HG03095 (cell line): ENCODE measurements around the gene COQ4.
"Not testable (repeated sequence)": the region's sequence is repeated elsewhere in the genome, so short reads cannot be mapped to it uniquely, and the experiment has no call there.

Experiments
- ATAC-seq: cut with Tn5 transposase; IDR thresholded peaks from one replicate; pipeline ENCODE4 v1.9.1; 2021; ENCODE audit warnings: moderate library complexity; ENCODE audit not compliant: unreplicated experiment

Gene COQ4

DNA sequence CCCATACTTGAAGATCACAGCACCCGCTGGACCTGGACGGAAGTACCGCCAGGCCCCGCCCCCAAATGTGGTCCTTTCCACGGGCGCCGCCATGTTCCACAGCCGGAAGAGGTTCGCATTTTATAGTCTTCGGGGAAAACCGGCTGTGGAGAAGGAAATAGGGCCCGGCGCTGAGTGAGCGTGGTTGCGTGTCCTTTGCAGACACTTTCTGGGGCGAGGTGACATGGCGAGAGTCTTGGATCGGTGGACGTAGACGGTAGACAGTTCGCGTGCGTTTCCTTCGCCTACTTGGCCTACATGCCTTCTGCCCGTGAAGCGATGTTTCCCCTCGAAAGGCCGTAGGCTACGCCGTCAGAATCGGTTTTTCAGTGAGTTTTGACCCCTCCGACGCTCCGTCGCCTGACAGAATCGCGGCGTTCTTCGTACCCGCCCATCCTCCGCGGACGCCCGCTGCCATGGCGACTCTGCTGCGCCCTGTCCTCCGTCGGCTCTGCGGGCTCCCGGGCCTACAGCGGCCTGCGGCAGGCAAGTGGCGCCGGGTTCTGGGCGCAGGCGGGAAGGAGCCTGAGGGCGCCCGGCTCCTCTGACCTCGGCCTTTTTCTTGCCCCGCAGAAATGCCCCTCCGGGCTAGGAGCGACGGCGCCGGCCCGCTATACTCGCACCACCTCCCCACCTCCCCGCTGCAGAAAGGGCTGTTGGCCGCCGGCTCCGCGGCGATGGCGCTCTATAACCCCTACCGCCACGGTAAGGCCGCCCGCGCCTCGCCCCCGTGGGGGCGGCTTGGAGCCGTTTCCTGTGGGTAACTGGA, at the start of gene COQ4, which contains the start of gene TRUB2:
COQ4 (plus strand) TSS at position 436 of the 808 bp plus-strand sequence; CDS start at position 456, 20 bp downstream.
TRUB2 (minus strand) TSS at position 44 of the 808 bp plus-strand sequence; CDS start at position 5, 39 bp downstream.
- peak; percentile 75 for ATAC-seq

DNA sequence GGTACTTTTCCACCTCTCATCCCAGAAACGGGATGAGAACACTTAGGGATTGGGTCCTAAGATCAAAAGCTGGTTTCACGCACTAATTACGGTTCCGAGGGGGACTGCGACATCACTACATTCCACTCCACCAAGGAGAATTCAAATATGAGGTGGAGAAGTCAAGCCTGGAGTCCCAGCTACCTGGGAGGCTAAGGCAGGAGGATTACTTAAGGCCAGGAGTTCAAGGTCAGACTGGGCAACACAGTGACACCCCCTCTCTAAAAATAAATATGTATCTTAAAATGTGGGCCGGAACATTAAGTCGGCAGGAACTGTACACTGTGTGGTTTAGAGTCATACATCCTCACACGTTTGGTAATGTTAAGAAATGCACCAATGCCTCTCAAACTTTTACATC, 48.4 kb upstream of the COQ4 start:
- ATAC-seq, result no peak

DNA sequence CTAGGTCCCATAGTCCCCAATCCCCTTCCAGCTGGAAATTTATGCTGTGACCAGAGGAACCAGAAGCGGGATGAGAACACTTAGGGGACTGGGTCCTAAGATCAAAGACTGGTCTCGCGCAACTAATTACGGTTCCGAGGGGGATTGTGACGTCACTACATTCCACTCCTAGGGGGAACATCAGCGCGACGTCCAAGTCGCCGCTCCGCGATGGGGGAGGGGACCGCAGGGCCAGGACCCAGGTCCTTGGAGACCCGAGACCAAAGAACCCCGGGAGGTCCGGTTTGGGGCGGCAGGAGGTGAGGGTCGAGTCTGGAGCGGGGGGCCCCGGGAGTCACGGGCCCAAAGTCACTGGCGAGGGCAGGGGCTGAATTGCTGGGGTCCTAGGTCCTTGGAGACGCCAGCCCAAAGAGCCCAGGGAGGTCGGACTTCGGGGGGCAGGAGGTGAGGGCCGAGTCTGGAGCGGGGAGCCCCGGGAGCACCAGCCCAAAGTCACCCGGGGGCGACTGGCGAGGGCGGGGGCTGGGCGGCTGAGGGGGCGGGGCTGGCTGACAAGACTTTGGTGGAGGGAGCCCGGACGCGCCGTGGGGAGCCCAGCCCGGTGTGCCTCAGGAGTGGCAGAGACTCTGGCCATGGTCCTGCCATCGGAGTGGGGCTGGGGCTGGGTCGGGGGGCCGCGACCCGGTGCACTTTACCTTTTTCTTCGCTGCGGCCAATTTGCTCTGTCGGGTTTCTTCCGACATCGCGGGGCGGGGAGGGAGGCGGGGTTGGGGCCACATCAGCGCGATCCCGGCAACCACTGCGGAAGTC, 47.2 kb upstream of the COQ4 start, which contains the start of gene GOLGA2:
GOLGA2 (minus strand) TSS at position 810 of the 810 bp plus-strand sequence; CDS start at position 779, 31 bp downstream.
- peak; percentile 36 for ATAC-seq

DNA sequence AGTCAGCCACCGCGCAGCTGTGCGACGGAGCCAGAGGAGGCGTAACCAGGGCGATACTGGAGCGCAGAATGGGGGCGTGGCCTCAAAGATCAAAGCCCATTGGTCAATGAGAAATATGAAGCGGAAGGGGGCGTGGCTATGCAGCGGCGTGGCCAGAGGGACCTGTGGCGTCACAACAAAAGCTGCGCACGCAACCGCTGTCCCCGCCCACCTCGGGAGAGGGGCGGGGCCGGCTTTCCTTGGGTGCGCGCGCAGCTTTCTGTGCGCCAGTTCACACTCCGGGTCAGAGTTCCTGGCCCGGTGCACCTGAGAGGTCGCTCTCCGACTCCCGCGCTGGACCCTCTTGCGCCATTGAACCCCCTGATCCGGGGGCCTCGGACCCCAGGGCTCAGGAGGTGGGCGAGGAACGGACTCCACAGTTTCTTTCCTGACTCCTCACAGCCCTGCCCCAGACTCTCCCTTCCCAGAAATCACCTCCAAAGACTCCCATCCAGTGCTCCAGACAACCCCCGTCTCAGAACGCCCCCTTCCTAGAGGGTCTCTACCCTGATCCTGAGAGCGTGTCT, 46.5 kb upstream of the COQ4 start, which contains the start of gene SWI5:
SWI5 (plus strand) TSS at position 269 of the 566 bp plus-strand sequence.
- ATAC-seq, result peak; percentile 88

DNA sequence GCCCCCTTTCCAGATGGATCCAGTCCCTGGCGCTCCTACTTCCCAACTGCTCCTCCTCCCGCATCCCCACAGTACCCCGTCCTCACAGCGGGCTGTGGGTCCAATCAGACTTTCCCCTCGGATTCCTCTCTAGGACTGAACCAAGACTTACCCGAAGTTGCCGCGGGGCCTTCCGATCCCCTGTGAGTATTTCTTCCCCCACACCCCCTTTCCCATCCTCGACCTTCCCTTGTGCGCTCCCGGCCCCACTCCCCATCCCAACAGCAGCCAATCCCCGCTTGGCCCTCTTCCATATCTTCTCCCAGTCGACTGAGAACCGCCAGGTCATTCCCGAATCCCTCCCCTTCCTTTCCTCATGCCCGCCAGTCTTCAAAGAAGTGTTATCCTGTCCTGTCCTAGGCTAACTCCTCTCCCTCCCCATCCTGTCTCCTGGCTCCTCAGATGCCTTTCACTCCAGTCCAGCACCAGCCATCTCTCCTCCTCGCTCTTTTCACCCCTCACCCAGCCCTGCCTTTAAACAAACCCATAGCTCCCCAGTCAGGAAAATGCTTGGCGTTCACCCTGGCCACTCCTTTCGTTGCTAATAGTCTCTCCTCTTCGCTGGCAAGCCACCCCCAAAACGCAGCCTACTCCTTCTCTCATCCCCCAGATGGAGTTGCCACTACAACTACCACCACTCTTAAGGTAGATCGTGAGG, 45.9 kb upstream of the COQ4 start:
- ATAC-seq, result no peak

DNA sequence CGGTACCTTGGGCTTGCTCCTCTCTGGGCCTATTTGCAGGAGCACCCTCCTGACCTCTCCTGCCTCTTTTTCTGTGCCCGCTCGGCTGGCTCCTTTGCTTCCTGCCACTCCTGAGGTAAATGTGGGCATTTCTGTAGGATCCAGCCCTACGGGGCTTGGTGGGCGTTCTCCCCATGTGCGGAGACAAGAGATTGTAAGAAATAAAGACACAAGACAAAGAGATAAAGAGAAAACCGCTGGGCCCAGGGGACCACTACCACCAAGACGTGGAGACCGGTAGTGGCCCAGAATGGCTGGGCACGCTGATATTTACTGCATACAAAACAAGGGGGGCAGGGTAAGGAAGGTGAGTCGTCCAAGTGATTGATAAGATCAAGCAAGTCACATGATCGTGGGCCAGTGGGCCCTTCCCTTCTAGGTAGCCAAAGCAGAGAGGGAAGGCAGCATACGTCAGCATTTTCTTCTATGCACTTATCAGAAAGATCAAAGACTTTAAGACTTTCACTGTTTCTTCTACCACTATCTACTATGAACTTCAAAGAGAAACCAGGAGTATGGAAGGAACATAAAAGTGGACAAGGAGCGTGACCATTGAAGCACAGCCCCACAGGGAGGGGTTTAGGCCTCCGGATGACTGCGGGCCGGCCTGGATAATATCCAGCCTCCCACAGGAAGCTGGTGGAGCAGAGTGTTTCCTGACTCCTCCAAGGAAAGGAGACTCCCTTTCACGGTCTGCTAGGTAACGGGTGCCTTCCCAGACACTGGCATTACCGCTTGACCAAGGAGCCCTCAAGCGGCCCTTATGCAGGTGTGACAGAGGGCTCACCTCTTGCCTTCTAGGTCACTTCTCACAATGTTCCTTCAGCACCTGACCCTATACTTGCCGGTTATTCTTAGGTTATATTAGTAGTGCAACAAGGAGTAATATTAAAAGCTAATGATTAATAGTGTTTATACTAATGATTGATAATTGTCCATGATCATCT, 43.3 kb upstream of the COQ4 start:
- ATAC-seq, result not testable (repeated sequence)

DNA sequence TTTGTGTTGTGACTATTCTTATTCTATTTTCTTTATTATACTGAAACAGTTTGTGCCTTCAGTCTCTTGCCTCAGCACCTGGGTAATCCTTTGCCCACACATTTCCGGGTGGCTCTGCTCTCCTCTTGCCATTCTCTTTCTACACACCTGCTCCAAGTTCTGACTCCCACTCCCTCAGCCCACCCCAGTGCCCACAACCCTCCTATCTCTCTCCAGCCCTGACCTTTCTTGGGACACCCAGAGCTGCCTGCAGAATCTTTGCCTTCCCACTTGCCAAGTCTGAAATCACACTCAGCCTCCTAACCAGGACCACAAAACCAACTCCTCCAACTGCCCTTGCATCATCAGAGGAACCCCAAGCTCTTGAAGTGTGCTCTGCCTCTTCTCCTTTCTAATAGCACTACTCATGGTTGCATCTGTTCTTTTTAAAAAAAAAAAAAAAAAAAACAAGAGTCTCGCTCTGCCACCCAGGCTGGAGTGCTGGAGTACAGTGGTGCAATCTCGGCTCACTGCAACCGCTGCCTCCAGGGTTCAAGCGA, 42.5 kb upstream of the COQ4 start:
- ATAC-seq, result no peak

DNA sequence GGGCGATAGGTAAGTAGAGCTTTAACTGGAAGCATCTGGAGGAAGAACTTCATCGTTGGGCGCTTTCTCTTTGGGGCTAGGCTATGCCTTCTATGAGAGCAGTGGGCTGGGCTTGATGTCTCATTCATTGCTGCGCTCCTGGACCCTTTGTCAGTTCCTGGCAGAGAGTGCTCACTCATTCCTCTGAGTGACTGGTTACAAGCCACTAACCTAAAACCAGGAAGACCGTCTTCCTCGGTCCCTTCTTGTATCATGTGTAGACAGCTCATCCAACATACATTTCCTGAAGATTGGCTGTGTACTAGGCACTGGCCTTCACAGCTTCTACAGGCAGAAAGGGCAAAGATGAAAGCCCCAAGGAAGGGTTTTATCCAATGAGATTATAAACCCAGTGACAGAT, 40.1 kb upstream of the COQ4 start:
- ATAC-seq, result no peak

DNA sequence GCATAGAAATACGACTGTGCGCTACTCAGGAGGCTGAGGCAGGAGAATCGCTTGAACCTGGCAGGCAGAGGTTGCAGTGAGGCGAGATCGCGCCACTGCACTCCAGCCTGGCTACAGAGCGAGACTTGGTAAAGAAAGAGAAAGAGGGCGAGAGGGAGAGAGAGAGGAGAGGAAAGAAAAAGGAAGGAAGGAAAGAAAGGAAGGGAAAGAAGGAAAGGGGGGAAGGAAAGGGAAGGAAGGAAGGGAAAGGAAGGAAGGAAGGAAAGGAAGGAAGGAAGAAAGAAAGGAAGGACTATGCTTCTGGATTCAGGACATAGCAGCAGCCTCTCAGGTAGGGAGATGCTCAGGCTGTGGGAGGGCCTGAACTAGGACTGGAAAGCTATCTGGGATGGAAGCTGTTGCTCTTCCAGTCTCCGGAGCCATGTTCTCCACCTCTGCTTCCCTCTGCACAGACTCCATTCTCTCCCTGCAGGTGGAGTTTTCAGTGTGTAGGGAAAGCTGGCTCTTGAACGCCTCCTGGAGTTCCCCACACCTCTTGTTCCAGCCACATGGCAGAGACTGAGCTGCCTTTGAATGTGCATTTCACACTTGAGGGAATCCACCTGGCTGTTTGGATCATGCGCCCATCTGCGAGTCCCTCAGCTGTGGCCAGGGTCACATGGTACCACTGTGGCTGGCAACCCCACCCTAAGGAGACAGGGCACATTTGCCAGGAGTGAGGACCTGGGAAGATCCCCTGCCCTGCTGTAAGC, 37.4 kb upstream of the COQ4 start:
- ATAC-seq, result no peak

DNA sequence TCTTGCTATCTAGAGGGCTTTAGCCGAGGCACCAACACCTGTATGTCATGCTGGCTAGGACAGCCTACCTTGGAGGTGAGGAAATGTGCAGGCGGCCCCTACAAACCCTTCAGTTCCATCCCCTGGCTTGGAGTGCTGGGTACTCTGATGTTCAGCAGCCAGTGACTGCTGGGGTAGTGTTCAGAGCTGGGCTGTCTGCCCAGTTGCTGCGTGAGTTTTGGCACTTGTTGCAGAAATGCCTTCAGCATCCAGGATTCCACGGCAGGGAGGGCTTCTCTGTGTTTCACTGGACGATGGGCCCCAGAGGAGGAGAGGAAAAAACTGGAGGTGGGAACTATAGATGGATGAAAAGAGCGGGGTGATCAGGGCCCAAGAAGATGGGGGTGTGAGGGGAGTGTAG, 36.2 kb upstream of the COQ4 start:
- no peak for ATAC-seq

DNA sequence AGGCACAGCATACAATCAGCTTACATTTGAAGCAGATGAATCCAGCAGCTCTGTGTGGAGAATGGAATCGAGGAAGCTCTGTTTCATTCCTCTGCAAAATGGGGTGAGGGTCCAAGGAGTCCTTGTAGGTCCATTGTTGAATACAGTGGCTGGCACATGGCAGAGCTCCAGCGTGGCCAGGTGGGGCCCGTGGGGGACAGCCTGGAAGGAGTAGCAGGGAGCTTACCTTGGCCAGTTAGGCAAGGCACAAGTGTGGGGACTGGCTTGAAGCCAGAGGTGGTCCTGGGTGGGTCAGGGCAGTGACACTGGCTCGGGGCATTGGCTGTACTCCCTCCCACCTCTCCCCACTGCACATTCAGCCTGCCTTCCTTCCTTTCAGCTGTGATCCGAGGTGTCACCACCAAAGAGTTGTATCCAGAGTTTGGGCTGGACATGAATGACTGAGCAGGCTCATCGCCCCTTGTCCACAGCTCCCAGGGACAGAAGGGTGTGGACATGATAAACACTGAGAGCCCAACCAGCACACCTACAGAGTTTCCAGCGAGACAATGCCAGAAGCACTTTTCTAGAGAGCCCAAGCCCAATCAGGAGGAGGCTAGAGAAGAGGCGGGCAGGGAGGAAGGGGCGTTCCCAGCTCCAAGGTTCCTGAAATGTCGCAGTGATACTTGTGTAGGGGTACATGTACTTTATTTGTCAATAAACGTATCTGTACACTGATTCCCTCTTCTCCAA, 34.2 kb upstream of the COQ4 start:
- ATAC-seq, result no peak

DNA sequence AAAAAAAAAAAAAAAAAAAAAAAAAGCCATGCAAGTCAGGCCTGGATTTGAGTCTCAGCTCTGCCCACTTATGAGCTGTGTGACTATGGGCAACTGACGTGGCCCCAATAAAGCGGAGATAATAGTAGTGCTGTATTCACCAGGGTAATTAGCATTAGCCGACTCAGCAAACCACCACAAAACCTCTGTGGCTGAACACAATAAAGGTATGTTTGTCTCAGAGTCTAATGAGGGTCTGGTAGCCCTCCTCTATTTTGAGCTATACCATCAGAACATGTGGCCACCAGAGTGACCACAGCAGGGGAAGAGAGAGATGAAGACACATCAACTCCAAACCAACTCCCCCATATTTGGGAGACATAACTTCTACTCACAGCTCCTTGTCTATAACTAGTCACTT, 30.6 kb upstream of the COQ4 start:
- ATAC-seq, result no peak

DNA sequence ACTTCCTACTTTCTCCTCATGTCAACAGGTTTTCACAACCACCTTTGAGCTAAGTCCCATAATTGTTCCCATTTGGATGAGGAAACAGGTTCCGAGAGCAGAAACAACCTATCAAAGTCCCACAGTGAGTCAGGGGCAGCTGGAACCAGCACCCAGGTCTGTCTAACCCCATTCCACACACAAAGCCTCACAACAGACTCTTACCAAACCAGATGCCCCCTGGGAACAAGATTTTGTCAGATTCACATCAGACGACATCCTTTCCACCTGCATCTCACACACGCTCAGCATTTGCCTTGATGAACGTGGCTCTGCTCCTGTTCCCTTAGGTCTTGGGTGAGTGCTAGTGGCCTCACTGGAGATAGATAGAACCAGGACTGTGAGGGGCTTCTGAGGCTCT, 29.5 kb upstream of the COQ4 start:
- ATAC-seq, result no peak

DNA sequence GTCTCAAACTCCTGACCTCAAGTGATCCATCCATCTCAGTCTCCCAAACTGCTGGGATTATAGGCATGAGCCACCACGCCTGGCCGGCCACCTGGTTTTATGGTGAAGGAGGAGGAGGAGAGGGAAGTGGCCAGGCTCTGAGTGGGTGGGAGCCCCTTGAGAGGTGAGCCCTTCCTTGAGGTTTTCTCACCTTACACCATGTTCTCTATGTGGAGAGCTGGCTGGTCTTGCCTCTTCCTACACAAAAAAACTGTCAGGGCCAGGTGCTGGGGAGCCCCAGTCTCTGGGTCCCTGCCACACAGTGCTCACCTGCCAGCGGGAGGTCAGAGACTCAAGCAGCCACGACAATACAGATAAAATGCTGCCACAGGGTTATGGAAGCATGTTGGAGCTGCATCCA, 28.5 kb upstream of the COQ4 start:
- no peak for ATAC-seq

DNA sequence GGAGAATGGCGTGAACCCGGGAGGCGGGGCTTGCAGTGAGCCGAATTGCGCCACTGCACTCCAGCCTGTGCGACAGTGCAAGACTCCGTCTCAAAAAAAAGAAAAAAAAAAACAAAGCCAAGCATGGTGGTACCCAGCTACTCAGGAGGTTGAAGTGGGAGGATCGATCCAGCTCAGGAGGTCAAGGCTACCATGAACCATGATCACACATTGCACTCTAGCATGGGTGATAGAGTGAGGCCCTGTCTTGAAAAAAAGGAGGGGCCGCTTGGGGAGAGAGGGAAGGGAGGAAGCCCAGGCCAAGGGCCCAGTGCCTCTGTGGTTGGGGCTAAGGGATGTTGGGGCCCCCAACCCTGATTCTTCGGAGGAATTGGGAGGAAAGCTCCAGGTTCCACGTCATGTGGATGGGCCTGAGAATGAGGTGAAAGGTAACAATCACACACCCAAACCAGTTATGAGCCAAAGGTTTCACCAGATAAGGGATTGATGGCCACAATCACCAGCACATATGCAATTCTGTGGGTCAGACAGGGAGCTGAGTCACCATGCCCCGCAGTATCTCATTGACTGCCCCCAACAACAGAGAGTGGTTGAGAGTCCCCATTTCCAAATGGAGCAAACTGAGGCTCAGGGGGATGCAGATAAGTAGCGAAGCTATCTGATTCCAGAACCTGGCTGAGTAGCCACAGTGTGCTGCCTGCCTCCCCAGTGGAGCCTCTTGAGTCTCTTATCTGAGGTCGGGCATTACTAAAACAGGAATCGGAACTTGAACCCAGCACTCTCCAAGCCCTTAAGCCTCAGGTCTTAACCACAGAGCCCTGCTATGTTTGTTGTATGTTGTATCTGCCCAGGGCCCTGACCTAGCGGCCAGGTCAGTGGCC, 26.1 kb upstream of the COQ4 start:
- no peak for ATAC-seq

DNA sequence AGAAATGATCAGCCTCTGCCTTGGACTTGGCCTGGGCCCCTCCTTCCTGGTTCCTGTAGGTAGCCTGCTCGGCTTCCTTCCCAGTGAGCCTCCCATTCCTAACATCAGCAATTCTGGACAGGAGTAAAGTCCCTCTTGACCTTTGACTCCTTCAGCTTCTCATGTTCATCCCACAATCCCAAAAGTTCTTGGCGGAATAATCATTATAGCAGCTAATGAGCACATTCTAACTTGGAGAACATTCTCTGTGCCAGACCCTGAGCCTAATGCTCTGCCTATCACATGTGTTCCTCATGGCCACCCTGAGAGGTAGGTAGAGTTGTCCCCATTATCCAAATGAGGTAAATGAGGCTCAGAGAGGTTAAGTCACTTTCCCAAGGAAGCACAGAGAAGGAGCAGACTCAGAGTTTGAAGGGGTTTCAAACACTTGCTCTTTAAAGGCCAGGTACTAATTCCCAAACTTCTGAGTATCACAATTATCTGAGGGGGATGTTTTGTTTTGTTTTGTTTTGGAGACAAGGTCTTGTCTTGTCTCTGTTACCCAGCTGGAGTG, 25.3 kb upstream of the COQ4 start:
- no peak for ATAC-seq
